Hypothalamus (tissue), 51 donors: Measurements from ENCODE around the gene CLN5.
"Not testable (repeated sequence)": the region's sequence is repeated elsewhere in the genome, so short reads cannot be mapped to it uniquely, and the experiment has no call there.

Experiments
- DNase-seq, 51 donors: peaks; one replicate each; lab custom pipeline; 2025; lab: John Stamatoyannopoulos, UW

Gene CLN5

GRCh38 chr13:76991796-76992547, at the start of gene CLN5:
TSS of gene CLN5 (plus strand) at chr13:76992081. CDS start at chr13:76992099, 18 bp downstream.
- DNase-seq = peak; percentile 41 to 95 (median 87)

DNA sequence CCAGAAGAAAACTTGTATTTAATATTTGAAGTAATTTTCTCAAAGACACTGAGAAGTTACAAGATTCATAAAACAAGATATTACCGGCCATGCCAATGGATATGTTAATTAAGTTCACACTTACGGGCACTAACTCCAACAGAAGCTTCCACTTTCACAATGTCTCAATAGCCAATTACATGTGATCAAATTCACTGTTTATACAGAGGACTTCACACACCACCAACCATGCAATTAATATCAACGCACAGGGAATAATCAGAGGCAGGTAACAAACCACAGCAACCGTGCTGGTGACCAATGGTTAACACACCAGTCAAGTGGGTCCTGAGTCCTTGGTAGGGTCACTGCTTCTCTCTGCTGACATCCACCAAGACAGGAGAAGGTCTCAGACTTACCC, 49.5 kb upstream of the CLN5 start:
- DNase-seq = no peak

GRCh38 chr13:76943646-76944045, 48.2 kb upstream of the CLN5 start:
- DNase-seq = no peak

DNA sequence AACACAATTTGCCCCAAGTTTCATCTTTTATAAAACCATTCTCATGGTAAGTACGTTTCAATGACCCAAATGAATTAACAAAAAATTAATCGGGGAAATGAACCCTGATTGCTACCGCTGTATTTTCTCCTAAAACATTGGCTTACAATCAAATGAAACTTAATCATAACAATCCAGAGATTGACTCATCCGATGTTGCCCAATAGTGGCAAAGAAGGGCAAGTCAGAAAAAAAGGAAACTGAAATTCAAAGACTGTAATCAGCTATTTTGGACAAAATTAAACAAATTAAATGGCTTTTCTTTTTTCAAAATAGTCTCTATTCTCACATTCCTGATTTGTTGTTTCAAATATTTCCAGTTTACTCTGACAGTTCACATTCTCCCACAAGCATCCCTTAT, 47.4 kb upstream of the CLN5 start:
- no peak for DNase-seq

DNA sequence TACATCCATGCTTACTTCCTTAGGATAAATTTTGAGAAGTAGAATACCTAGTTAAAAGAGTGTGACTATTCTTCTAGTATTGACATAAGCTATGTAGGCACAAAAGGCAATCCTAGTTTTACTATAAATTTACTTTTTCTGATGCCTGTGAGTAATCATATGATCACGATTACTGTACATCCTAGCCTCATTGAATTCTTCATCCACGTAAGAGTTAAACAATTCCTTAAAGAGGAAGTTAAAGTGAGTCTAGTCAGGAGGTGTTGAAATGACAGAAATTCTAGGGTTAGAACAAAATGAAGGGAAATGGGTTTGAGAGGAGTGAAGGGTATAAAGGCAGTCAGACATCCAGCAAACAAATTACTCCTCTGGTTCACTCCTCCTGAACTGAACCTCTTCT, 43.7 kb upstream of the CLN5 start, which contains the start of gene ACOD1:
Gene ACOD1 (plus strand): TSS at position 363 of the 400 bp plus-strand sequence. CDS start 48 bp downstream, outside the sequence.
- DNase-seq = no peak

- no peak for DNase-seq
These were observed 41.8 kb upstream of the CLN5 start for GRCh38 chr13:76950101-76950500.

GRCh38 chr13:76953968-76954367, 37.9 kb upstream of the CLN5 start:
- DNase-seq = no peak

DNA sequence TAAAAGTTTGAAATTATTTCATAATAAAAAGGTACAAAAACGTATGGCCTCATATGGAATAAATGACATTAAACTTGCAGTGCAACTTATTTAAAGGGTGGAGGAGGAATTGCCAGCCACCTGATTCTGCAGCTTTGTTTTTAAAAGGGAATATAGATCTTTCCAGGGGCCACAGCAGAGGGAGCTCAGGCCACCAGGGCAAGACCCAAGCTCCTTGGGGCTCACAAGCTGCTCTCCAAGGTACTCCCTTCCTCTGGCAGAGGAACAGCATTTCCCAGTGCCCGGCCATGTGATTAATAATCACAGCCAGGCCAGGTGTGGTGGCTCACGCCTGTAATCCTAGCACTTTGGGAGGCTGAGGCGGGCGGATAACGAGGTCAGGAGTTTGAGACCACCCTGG, 37.3 kb upstream of the CLN5 start:
- DNase-seq = no peak

GRCh38 chr13:76955193-76955592, 36.7 kb upstream of the CLN5 start:
- no peak for DNase-seq

DNA sequence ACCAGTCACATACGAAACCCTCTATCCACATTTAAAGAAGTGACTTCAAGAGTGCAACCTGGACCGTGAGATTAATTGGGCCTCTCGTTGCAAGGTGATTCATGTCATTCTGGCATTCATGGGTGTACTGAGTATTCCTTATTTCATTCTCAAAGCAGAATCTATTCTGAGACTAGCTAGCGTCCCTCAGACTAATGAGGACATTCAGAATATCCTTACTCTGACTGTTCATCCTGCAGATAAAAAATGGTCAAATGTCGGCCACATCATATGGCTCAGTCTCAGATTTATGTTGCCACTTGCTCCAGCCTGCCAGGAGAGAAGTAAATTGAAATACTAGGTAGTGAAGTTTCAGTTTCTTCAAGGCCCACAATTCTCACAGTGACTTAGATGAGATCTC, 36.2 kb upstream of the CLN5 start:
- no peak for DNase-seq

GRCh38 chr13:76958841-76959432, 32.9 kb upstream of the CLN5 start:
- no peak for DNase-seq

GRCh38 chr13:76959734-76960133, 32.1 kb upstream of the CLN5 start:
- DNase-seq = not testable (repeated sequence)

GRCh38 chr13:76965759-76966421, 26.0 kb upstream of the CLN5 start:
- peak in 11 of 51 donors; percentile 1 to 19 (median 5) for DNase-seq

DNA sequence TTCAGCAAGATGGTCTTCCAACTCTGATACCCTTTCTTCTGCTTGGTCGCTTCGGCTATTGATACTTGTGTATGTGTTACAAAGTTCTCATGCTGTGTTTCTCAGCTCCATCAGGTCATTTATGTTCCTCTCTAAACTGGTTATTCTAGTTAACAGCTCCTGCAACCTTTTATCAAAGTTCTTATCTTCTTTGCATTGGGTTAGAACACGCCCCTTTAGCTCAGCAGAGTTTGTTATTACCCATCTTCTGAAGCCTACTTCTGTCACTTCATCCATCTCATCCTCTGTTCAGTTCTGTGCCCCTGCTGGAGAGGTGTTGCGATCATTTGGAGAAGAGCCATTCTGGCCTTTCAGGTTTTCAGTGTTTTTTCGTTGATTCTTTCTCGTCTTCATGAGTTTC, 24.9 kb upstream of the CLN5 start:
- DNase-seq = no peak

DNA sequence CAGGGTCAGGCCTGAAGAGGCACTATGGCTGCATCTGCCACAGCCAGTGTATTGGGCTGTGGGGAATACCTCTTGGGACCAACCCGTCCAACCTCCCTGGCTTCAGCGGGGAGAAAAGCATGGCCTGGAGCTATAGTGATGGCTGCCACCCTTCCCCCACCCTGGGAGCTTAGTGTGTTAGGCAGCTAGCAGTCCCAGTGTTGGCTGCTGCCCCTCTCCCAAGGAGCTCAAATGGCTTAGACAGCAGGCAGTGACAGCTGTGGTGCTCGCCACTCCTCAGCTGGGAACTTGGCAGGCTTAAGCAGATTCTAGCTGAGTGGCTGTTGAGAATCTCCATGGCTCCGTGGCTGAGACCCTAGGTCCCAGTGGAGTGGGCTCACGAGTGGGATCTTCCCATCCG, 23.8 kb upstream of the CLN5 start:
- no peak for DNase-seq

DNA sequence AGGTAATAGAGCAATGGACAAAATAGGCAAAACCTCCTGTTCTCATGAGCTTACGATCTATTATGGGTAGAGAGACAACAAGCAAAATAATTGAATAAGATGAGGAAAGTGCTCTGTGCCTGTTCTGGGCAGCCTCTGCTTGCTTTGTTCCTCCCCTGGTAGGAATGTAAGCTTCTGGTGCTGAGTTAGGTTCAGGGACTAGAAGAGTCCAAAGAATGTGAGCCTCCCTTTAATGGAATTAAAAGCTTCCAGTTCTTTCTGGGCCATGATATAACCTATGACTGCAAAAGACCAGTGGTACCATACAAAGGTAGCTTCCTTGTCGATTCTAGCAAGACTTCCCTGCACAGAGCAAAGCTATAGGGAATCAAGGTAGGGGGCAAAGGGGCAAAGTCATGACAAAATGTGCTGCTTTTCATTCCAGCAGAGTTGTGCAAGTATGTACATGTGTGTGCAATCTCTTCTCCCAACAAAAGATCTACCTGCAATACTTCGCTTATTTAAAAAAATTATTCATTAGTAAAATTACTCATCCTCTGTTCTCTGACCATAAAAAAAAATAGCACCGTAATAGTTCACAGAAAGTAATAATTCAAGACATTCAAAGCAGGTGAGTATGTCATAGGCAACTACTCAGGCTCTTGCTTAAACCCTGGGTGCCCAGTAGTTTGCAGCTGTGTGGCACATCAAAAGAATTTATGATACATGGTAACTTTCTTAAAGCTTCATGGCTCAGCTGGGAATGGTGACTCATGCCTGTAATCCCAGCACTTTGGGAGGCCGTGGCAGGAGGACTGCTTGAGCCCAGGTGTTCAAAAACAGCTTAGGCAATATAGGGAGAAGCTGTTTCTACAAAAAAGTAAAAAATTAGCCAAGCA, 22.2 kb upstream of the CLN5 start:
- no peak for DNase-seq

GRCh38 chr13:76971215-76971614, 20.7 kb upstream of the CLN5 start:
- DNase-seq = no peak

- DNase-seq = peak in 8 of 51 donors; percentile 2 to 19 (median 6)
These were observed 19.7 kb upstream of the CLN5 start for GRCh38 chr13:76971851-76972829.

DNA sequence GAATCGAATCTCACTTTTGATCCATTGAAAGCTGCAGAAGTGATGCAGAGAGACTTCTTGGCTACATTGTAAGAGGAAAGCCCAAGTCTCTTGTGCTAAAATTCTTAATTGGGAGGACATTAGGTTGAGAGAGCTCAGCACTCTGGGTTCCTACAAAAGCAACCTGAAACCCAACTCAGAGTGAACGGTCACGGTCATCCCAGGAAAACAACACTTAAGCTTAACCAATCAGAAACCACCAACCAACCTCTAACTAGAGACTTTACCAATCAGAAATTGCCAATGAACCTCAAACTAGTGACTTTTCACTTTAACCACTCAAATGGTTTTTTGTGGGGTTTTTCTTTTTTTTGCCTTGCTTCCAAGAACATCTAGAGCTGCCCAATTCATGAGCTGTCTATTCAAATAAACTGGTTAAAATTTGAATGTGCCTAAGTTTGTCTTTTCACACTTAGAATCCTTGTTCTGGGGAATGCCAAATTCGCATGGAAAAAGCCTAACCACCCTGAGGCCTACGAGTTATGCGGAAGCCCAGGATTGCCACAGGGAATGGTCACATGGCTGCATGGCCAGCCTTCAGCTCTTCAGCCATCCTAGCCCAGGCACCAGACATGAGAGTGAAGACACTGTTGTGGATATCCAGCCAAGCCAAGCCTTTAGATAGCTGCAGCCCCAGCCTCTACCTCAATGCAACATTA, 17.8 kb upstream of the CLN5 start:
- no peak for DNase-seq
